ENCODE results near the gene EPHB2.

The EPHB2 gene

DNA sequence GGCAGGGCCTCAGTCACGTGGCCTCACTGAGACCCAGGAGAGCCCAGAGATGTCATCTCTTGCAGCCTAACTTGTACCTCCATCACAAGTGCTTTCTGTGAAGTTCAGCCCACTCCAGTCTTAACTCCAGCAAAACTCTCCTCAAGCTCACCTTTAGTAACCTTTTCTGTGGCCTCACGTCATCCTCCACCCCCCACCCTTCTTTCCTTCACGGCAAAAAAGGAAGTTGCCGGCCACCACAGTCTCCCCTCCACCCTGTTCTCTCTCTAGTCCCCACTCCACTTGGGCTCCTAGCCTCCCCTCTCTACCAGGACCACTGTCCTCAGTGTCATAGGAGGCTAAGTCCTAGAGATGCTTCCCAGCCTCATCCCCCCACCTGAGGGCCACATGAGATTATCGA is 155.1 kb downstream of the EPHB2 start:
- DNase-seq = no peak

DNA sequence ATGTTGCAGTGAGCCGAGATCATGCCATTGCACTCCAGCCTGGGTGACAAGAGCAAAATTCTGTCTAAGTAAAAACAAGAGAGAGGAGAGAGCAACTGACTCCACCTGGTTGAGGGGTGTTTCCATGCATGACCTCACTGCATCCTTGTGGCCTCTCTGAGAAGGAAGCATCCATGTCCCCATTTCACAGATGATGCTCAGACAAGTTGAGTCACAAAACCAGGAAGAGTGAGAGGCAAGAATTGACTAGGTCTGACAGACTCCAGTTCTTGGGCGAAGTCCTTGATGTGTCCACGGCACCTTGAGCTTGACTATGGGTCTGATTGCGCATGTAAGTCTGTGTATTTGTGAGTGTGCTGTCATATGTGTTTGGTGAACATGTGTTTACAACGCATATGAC is 156.2 kb downstream of the EPHB2 start:
- no peak for DNase-seq

- DNase-seq = no peak
Measured at GRCh38 chr1:22868331-22868730, 157.7 kb downstream of the EPHB2 start.

DNA sequence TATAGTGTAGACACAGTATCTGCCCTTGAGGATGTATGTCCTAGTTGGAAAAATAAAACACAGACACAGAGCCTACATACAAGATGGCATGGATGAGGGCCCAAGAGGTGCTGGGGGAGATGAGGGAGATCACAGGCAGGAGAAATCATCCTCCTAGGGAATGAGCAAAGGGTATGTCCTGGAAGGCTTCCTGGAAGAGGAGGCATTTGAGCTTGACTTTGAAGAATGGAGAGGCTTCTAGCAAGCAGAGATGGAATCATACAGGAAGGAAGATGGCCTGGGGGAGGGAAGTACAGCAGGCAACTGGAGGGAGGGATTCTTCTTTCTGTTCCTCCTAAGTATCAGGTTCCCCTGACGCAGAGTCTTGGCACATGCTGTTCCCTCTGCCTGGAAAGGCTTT is 158.7 kb downstream of the EPHB2 start:
- no peak for DNase-seq

DNA sequence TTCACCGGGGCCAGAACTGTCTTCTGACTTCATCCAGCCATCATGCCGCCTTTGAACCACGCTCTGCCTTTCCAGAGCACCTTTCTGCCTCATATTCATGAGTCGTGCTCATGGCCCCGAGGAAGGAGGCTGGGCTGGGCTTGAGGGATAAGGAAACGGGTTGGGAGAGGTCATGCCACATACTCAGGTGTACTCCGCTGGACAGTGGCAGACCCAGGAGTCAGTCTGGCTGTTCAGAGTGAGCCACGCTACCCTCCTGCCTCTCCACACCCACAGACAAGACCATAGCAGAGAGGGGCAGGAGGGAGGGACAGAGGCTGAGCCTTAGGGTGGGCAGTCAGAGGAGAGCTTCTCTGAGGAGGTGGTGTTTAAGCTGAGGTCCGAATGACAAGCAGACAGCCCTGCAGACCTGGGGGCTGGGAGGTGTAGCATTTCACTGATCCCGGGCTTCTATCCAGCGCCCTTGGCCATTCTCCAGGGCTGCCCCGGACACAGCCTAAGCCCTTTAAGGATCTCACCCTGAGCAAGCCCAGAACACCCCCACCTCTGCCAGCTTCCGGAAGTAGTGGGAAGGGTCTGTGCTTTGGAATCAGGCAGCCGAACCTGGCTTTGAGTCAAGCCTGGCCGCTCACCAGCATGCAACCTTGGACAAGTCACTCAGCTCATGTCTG is 159.7 kb downstream of the EPHB2 start:
- DNase-seq = no peak

- no peak for DNase-seq
Measured at GRCh38 chr1:22872981-22873664, 162.5 kb downstream of the EPHB2 start.

GRCh38 chr1:22874785-22875184 is 164.1 kb downstream of the EPHB2 start:
- DNase-seq = no peak

GRCh38 chr1:22875241-22875640 is 164.6 kb downstream of the EPHB2 start:
- DNase-seq = no peak

GRCh38 chr1:22875841-22876240 is 165.2 kb downstream of the EPHB2 start:
- no peak for DNase-seq

DNA sequence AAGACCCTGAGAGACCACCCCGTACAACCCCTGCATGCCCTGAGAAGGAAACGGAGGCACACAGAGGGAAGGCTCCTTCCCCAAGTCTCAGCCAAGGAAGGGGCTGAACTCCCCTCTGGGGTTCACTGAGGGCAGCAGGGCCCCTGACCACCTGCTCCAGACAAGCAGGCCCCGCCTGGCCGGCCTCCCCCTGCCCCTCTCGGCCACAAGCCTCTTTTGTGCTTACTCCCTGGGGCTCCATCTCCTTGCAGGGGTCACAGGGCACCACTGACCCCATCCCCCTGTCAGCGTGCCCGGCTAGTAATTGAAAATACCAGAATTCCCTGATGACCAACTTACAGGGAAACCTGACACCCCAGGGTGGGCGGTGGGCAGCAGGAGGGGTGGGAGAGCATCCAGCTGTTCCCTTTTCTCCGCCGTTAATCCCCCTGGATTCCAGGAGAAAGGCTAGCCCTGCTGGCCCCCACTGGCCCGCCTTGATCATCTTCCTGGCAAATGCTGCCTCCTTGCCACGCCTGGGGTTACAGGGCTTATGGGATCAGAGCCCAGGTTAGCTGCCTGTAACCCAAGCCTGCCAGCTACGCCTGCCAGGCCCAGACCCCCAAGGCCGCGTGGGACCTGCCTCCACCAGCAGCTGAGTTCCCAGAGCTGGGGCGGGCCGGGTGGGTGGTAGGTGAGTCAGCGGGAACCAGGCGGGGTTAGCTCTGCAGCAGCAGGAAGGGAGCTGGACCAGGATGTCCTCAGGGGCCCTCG is 165.9 kb downstream of the EPHB2 start:
- no peak for DNase-seq

DNA sequence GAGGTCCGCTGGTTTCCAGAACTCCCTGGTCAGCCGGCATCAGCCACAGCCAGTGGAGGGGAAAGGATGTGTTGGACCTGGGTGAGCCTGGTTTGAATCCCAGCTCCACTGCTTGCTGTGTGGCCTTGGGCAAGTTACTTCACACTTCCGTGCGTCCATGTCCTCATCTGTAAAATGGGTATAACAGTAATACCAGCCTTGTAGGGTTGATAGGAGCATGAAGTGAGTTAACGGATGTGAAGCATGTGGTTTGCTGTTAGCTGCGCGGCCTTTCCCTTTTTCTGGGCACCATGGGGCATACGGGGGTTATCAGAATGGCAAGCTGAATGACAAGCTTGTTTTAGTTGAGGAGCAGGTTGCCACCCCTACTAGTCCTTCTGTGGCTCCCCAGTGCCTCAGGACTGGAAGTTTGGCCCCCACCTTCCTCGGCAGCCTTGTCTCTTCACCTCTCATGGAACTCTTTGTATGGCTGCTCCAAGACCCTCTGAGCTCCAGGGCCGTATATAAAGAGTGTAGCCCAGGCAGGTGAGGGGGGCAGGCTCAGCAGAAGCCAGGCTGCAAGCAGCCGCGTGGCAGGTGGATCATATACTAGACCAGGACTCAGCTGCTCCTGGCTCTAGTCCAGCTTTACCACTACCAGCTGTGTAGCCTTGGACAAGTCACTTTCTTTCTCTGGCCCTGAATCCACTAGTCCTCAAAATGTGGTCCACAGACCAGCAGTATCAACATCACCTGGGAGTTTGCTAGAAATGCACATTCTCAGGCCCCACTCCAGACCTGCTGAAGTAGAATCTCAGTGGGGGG is 166.7 kb downstream of the EPHB2 start:
- DNase-seq = no peak

DNA sequence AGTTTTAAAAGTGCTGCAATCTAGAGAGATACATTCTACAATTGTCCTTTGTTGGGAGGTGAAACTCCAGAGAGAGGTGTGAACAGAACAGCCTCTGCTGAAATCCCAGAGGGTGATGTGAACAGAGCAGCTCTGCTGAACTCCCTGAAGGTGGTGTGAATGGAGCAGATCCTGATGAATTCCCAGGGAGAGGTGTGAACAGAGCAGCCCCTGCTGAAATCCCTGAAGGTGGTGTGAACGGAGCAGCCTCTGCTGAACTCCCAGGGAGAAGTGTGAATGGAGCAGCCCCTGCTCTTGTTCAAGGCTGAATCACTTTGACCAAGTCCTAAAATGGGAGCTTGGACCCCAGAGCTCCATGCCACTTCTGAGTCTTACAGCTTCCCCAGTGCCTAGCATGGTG is 167.3 kb downstream of the EPHB2 start:
- no peak for DNase-seq

DNA sequence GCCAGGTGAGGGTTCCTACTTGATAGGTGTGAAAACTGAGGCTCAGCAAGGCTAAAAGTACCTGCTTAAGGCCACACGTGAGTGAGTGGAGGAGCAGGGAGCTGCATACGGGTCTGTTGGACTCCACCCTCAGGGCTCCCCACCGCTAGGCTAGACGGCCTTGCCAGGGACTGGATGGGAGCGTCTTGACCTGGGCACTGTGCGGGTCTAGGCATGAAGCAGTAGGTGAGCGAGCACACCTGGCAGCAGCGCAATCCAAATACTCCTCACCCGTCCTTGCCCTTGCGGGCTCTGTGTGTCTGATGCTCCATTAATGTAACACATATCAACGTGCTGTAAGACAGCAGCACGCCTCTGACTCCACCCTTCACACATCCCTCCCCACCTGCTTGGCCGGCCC is 168.0 kb downstream of the EPHB2 start:
- DNase-seq = no peak

- no peak for DNase-seq
Measured at GRCh38 chr1:22879445-22879844, 168.8 kb downstream of the EPHB2 start.

GRCh38 chr1:22880174-22880601 is 169.5 kb downstream of the EPHB2 start:
- no peak for DNase-seq

DNA sequence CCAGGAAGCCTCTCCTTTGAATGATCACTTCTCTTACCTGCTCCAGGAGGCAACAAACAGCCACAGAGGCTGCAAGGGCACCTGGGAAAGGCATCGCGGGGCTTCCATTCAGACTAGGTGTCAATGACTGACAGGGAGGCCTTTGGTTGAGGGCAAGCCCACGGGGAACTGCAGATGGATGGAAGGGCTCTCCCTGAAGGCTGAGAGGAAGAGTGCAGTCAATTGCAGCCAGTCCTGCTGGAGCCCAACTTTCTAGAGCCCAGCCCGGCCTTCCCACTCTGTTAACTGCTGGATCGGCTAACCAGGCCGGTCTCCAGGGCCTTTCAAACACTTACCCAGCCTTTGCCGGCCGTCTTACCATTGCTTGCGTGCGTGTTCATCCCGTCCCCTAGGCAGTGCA is 172.8 kb downstream of the EPHB2 start:
- no peak for DNase-seq

- DNase-seq = peak; percentile 43
Measured at GRCh38 chr1:22884806-22885530, 174.3 kb downstream of the EPHB2 start.

- no peak for DNase-seq
Measured at GRCh38 chr1:22886211-22886610, 175.6 kb downstream of the EPHB2 start.

DNA sequence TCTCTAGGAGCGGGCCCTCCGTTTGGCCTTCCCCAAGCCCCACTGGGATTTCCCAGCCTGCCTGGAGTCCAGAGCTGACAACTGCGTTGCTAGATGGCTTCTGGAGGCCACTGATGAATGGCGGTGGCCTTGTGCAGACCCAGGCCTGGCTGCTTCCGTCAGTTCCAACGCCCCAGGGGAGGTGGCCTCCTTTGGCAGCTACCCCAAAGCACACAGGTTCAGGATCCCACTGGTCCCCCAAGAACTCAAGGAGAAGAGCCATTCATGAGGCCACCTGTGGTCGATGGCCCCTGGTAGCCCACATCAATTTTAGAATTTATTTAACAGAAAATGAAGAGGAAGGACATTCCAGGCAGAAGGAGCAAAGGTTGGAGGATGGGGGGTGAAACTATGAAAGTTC is 176.9 kb downstream of the EPHB2 start:
- no peak for DNase-seq

DNA sequence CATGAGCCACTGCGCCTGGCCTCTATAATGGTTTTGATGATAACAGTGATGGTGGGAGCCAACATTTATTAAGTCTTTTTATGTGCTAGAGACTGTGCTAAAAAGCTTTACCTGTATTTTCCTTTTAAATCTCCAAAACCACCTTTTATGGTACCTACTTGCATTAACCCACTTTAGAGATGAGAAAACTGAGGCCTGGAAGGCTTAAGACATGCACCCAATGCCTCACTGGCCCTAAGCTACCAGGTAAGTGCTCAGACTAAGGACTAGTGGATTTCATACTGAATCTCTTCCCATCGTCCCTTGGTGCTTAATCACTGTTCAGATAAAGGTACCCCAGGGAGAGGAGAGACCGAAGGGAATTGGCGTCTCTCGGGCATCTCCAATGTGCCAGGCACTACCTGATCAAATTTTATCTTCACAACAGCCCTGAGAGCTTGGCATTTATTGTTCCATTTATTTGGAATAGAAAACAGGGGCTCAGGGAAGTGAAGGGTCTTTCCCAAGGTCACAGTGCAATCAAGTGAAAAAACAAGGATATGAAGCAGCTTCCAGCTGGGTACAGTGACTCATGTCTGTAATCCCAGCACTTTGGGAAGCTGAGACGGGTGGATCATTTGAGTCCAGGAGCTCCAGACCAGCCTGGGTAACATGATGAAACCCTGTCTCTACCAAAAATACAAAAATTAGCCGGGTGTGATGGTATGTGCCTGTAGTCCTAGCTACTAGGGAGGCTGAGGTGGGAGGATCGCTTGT is 177.9 kb downstream of the EPHB2 start:
- DNase-seq = no peak

DNA sequence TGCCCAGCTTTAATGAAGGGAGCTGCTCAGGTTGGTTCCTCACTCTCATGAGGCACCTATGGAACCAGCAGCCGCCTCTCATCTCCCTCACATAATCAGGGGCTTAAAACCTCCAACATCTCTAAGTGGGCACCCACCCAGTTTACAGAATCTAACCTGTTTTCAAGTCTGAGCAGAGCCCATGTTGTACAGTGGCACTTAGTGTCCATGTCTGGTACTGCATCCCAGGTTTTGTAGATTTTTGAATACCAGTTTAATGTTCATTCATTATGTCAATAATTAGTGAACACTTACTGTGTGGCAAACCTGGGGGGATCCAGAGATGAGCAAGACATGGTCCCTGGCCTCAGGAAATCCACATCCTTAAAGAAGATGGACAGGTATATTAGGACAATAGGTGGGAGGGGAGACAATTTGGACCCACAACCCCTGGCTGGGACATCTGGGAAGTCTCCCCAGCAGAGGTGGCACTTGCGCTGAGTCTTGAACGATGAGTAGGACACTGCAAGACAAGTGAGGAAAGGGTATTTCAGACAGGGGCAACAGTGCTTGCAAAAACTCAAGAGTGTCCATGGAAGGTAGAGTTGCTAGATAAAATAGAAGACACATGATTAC is 178.7 kb downstream of the EPHB2 start:
- no peak for DNase-seq
